ENCODE data around the gene MEGF11.
"Not testable (repeated sequence)": the region's sequence is repeated elsewhere in the genome, so short reads cannot be mapped to it uniquely, and the experiment has no call there.

The MEGF11 gene

DNA sequence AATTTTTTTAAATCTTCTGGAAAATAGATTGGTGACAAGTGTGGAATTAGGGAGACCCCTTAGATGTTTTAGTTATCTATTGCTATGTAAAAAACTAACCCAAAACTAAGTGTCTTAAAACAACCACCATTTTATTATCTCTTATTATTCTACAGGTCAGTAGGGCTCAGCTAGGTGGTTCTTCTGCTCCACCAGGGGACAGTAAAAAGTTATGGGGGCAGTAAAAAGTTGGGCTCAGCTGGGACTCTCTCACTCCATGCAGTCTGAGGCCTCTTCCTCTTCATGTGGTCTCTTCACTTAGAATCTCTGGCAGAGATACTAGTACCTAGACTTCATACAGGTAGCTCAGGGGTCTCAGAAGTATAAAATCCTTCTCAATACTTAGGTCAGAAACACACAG is 21.8 kb upstream of the MEGF11 start:
- DNase-seq = no peak

DNA sequence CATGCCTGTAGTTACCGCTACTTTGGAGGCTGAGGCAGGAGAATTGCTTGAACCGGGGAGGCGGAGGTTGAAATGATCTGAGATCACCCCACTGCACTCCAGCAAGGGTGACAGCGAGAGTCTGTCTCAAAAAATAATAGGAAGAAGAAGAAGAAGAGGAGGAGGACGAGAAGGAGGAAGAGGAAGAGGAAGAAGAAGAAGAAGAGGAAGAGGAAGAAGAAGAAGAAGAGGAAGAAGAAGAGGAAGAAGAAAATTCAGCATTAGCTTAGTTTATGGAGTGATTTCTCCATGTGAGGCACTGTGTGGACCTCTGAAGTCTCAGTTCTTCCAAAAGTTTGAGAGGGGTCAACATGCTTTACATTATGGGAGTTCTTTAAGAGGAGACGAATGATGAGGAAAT is 17.4 kb upstream of the MEGF11 start:
- DNase-seq = no peak

DNA sequence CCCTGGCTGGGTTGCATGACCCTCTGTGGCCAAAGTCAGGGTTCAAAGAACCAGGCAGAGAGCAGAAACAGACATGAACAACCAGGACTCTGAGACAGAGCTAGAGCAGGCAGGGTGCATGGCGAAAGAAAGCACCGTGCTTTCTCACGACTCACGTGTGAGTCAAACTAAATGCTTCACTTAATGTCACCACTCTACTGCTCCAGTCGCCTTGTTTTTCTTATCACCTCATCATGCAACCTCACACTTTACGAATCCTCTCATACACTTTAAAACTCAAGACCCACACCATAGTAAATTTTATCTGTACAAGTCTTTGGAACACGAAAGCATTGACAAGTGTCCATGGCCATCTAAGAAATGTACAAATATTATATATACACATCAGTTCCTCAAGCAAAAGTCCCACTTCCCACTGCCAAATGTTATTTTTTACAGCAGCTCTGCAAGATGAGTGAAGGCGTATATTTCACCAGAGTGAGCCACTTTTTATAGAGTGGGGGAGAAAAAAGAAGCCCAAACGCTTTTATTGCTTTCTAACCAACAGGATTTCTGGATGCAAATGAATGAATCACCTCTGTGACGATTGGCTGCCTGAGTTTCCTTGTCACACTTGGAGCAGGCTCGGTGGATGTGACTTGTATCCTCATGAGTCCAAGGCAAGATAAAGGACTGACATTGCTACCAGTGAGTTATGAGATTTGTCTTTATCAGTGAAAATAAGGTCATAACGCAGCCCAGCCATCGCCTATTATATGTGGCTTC is 16.0 kb upstream of the MEGF11 start:
- DNase-seq = peak; percentile 59

DNA sequence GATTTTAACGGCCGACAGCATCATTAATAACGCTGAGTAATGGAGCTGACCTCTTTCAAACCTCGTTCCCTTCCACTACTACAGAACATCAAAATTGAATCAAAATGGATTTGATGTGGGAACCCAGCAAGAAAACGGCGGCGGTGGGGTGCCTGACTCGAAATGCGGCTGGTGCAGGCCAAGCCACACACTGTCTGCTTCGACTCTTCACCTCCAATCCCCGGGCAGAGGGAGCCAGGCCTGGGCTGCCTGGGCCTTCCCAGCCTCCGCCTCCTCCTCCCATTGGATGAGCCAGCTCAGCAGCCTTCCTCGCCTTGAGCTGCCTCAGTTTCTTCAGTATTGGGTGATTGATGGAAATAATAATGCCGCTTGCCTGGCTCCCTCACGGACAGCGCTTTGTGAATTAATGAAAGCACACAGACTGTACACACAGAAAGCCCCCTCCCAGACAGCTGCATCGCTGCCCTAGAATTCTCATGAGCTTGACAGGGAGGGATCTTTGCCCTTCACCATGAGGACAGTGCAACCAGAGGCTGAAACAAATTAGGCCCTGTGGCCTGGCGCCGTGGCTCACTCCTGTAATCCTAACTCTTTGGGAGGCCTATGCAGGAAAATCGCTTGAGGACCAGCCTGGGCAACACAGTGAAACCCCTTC is 11.4 kb upstream of the MEGF11 start:
- DNase-seq = no peak

DNA sequence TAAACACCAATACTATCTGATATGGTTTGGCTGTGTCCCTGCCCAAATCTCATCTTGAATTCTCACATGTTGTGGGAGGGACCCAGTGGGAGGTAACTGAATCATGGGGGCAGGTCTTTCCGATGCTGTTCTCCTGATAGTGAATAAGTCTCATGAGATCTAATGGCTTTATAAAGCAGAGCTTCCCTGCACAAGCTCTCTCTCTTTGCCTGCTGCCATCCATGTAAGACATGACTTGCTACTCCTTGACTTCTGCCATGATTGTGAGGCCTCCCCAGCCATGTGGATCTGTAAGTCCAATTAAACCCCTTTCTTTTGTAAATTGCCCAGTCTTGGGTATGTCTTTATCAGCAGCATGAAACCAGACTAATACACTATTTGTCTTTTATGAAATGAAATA is 9.3 kb upstream of the MEGF11 start:
- not testable (repeated sequence) for DNase-seq

DNA sequence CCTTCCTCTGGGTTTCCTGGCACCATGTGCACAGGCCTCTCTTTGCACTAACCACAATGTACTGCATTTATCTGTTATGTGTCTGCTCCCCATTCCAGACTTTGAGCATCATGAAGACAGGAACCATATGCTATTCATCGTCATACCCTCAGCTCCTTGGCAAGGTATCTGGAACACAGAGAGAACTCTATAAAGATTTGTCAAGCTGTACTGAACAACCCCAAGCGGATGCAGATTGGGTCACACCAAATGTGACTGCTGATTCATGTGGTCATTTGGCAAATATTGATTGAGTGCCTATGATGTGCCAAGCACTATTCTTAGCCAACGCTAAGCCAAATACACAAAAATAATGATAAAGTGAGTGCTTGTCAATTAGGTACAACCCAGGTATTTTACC is 7.5 kb upstream of the MEGF11 start:
- DNase-seq = no peak

DNA sequence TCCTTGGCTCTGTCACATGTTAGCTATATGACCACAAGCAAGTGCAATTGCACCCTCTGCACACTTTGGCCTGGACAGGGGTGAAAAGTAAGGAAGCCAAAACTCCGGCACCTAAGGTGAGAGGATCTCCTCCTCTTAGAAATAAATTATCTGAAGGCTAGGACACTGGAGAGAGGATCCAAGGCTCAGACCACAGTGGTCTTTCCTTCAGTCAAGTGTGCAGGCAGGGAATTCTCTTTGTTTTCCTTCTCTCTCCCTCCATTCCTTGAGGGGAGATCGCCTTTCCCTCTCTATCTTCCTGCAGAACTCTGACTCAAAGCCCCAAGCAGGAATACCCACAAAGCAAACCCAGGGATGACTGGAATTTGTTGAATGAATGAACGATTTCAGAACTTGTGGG is 3.1 kb upstream of the MEGF11 start:
- no peak for DNase-seq

DNA sequence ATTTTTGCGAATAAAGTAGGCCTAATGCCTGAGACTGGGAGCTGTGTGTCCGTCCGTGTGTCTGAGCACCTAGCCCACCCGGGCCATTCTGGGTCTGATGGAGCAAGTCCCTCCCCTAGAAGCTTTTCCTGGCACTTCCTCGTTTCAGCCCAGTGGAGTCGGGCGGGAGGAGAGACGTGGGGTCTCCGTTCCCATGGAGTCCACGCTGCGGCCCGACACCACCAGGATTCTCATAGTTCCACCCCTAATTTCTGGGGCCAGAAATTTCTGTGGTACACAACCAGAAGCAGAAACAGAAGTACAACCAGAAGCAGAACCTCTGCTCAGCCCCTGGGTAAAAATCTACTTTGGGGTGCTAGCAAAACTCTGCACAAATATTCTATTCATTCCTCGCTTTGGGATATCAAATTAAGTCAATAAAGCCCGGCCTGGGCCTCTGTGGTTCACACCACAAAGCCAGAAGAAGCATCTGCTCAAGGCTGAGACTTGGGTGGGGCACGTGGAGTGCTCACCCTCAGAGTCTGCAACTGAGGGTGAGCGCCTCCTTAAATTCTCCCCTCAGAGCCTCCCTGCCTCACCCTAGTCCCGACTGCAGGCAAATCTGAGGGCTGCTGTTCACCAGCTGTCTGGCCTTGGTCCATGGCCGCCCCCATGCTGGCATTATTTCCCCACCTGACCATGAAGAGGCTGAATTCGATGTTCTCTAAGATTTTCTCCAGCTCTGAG is 1.6 kb upstream of the MEGF11 start:
- no peak for DNase-seq

DNA sequence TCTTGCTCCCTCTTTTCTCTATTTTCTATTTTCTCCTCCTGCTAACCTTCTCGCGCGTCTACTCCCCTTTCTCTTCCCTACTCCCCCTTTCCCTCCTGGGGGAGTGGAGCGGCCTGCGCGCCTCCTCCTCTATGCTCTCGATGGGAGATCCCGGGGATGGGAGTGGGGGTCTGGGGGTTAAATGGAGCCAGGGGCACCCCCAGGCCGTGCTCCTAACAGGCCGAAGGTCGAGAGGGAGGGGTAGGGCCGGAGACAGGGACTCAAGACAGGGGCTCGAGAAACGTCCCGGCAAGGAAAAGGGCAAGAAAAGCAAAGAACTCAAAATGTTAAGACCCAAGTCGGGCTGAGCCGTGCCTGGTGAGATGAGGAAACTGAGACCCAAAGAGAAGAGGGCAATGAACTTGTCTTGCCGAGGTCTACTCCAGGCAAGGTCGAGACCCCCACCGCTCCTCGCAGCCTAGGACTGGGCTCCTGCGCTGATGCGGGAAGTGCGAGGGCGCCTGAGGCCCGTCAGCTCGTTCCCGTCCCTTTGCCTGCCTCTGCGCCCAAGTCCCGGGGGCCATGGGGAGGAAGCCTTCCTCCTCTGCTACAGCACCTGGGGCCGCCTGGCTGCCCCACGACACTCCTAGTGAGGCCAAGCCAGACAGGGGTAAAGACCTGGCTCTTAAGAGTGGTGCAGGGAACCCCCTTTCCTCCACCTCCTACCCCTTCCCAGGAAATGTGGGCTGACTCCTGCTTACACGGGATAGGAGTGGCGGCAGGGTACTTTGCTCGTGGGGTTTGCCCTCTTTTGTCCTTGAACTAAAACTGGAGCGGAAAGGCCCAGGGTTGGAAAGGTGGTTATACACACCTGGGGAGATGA is 770 bp upstream of the MEGF11 start:
- DNase-seq = no peak

DNA sequence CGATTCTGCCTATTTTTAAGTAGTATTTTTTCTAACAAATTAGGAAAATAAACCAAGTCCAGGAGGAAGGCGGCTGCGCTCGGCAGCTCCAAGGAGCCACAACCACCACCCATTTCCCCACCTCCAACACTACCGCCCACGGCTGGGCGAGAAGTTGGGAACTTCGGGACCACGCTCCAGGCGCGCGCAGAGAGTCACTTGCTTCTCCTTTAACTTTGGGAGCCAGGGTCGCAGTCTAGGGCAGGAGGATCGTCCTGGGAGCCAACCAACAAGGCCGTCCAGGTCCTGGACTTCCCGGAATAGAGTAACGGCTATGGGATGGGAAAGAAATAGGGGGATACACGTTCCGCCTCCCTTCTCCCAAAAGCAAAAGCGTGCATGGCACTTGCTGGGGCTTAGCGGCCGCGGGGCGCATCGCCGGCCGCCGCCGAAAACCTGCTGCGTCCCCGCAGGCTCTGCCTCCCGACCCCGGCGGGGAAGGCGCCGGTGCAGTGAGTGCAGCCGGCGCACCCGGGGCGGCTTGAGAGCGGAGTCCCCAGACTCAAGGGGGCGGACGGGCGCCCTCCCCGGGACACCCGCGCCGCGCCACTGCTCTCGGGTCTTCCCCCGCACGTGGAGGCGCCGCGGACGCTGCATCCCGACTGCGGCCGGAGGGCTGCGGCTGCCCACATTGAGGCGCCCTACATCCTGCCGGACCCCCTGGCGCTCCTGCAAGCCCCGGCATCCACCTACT is 699 bp downstream of the MEGF11 start:
- DNase-seq = no peak

DNA sequence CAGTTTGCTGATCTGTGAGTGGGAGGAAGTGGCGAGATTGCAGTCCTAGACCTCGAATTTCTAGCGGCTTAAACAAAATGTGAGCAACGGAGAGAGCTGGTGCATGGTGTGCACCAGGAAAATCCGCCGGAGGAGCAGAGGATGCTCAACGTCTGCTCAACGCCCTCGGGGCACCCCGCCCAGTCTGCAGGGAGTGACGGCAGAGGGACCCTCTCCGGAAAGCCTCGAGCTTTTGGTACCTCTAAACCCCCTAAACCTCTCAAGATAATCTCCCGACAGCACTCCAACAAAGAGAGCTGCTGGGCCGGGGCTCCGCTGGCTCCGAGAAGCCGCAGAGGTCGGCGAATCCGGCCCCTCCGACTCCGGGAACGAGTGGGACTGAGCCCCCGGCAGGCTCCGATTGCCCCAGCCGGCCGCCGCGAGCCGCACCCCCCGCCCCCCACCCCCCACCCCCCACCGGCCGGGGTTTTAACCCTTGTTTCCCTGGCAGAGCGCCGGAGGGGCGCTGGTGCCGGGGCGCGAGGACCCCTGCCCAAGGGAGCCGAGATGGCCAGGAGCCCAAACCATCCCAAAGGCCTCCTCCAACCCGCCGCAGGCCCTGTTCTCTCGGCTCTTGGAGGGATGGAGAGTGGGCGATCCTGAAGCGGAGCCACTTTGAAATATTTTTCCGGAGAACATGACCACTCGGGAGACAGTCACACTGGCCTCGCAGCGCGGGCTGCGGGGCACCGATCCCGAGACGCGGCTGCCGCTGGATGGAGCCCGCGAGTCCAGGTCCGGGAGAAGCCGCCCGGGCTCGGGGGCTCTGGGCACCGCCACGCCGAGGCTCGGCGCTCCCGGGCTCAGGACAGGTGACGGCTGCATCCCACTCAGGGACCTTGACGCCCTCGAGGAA is 1.5 kb downstream of the MEGF11 start:
- peak; percentile 17 for DNase-seq

DNA sequence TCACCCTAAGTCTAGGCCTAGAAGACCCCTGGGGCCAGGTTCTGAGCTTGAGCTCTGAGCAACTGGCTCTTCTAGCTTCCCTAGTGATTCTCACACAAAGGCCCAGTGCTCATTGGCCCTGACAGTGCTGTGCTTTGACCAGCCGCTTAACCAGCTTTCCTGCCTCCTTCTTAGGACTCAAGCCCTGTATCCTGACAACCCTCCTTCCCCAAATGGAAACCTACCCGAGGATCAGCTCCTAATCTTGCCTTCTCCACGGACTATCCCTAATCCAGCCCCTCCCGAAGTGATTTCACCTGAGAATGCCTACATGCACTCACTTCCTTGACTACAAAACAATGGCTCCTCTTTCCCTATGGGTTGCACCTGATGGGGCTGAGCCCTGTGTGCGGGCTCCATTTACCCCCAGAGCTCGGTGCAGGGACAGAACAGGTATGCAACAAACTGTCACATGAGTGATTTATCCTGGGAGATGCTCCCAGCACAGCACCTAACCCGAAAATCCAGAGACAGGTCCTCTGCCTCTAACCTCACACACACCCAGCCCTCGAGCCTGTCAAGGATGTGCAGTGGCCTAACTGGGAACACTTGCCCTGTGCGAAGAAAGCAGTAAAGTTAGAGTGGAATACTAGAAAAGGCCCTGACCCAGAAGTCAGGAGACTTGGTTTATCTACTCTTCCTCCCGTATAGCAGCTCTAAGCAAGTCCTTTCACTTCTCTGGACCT is 2.3 kb downstream of the MEGF11 start:
- DNase-seq = no peak

DNA sequence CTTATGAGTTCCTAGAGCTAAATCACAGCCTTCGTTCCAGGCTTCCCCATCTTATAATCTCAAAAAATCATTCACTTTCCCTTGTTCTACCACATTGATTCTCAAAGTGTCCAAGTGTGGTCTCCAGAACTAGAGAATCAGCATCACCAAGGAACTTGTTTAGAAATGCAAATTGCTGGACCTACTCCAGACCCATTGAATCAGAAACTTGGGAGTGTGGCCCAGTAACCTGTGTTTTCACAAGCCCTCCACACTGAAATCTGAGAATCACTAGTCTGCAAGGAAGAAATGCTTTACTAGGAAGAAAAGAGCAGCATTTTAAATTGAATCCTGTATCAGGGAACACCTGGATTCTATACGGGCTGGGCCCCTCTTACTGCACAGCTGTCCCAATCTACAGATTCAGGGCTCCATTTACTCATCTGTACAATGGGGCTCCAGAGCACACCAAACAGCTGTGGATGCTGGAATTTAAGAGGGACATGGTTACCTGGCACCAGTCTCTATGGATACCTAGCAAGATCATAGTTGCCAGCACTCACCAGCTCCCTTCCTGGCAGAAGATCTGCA is 3.9 kb downstream of the MEGF11 start:
- DNase-seq = no peak

DNA sequence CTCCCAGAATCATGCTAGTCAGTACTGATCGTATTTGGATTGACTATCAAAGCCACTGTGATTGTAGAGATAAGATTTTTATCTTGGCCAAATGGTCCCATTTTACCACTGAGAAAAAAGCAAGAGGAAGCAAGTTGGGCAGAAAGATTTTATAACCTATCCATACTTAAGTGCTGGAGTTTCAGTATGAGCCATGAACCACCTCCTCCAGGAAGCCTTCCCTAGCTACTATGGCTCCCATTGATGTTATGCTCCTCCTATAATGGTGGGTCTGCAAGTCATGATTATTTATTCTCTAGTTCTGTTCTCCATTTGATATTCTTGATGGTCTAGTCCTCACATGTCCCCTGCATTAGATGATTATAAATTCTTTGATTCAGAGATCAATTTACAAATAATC is 6.6 kb downstream of the MEGF11 start:
- DNase-seq = no peak

DNA sequence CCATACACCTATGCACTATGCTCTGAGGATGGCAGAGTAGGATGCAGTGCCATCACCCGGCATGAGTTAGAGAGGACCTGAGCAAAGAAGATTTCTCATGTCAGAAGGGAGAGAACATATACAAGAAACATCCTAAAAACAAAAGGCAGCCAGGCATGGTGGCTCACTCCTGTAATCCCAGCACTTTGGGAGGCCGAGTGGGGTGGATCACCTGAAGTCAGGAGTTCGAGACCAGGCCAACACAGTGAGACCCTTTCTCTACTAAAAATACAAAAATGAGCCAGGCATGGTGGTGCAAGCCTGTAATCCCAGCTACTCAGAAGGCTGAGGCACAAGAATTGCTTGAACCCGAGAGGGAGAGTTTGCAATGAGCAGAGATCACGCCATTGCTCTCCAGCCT is 7.7 kb downstream of the MEGF11 start:
- DNase-seq = not testable (repeated sequence)

DNA sequence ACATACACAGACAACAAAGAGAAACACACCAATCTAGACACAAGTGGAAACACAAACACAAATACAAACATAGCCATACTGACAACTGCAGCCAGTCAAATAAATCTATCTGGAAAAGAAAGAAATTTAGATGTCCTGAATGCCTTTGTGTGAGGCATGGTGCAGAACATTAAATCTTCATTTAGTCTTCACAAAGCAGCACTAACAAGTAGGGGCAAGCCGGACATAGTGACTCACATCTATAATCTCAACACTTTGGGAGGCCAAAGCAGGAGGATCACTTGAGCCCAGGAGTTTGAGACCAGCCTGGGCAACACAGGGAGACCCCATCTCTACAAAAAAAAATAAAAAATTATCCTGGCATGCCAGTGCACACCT is 11.7 kb downstream of the MEGF11 start:
- no peak for DNase-seq

DNA sequence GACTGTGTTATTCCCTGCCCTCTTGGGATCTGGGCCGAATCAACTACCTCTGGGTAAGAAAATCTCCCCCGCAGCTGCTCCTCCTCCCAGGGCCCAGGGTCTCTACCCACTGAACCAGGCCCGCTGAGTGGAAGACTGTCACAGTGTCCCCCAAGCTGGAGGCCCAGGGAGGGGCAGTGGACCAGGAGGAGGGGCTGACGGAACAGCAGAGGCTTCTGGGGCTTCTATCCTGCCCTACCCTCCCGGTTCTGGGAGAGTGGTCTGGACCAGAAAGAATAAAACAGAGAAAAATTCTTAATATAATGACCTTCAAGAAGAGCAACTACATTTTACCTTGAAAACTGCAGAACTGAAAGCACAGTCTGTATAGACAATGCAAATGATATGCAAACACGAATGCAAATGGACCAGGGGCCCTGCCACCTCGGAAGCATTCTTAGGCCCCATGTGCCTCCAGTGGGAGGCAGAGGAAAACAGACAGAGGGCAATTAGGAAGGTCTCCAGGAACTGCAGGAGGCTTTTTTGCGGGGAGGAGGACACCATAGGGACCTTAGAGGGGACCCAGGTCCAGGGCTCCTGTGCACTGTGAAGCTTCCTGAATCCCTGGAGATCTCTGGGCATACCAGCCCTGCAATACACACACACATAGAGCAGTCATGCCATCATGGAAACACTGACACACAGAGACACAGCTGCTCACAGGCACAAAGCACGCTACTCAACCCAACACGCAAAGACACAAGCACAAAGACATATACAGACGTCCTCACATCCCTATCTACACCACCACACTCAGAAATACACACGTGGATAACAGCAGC is 12.3 kb downstream of the MEGF11 start:
- DNase-seq = no peak

DNA sequence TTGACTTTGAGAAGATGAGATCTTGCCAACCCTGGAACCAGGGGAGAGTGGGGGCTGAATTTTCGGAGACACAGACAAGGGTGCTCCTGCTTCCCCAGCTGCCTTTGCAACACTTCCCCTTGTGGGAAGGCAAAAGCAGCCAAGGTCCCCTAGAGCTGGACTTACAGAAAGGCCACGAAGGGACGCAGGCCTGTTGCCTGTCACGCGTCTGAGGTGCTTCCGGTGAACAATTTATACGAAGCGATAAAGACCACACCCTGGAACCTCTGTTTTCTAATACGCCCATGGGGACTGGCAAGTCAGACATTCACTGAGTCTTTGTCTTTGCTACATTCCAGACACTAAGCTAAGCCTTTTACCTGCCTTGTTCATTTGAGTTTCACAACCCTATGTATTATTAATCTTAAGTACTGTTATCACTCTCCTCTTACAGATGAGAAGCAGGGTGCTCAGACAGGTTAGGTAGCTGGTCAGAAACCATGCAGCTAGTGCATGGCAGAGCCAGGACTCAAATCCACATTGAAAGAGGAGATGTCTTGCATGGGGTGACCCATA is 13.2 kb downstream of the MEGF11 start:
- DNase-seq = no peak

DNA sequence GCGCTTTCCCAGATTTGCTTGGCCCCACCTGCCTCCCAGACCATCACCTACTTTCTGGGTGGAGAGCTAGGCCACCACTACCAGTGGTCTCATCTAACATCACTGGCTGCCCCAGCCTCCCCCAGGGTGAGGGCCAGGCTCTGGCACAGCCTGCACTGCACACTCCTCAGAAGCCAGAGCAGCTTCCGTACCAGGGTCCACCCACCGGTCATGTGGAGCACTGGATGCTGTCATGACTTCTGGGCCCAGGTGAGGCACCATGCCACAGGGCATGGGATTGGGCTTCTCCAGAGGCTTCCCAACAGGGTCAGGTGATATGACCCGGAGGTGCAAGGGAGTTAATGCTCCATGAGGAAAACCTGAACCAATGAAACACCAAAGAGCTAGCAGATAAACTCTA is 14.0 kb downstream of the MEGF11 start:
- no peak for DNase-seq
